WTC11 (cell line): ENCODE results near the gene FAM110A. TPM values are rescaled to one million over a fixed set of nuclear protein-coding genes. Genes with fewer than 3 reads are reported as not detected.

Experiments used
- ATAC-seq: fragments of 200-7000 bp; cut with Tn5 transposase; 2 replicates; pipeline ENCODE4 v1.10.0; 2021; ENCODE audit warnings: mild to moderate bottlenecking, moderate library complexity
- CTCF ChIA-PET: fragments of 300-600 bp; sonication (Branson Sonifier 250); formaldehyde crosslinking; loops from one replicate; lab custom pipeline; 2021; ENCODE audit warnings: antibody characterized with exemption; lab: Charles Lee
- POLR2A ChIA-PET: fragments of 350-600 bp; sonication (Branson Sonifier 250); formaldehyde crosslinking; loops from one replicate; lab custom pipeline; 2021; ENCODE audit warnings: antibody characterized with exemption; lab: Charles Lee
- DNase-seq: peaks from one replicate; pipeline ENCODE4 v3.0.0; 2021; ENCODE audit warnings: low spot score
- H3K27ac Mint-ChIP-seq: 2 replicates; pipeline ENCODE4 v1.8.0; 2021; ENCODE audit warnings: mixed read lengths
- H3K27me3 Mint-ChIP-seq: 2 replicates; pipeline ENCODE4 v1.8.0; 2021; ENCODE audit warnings: low read depth, mild to moderate bottlenecking, moderate library complexity, mixed read lengths
- H3K36me3 Mint-ChIP-seq: 2 replicates; pipeline ENCODE4 v1.8.0; 2021; ENCODE audit warnings: mixed read lengths
- H3K4me1 Mint-ChIP-seq: 2 replicates; pipeline ENCODE4 v1.8.0; 2022; ENCODE audit warnings: mixed read lengths
- H3K4me3 Mint-ChIP-seq: 2 replicates; pipeline ENCODE4 v1.8.0; 2021; ENCODE audit warnings: mild to moderate bottlenecking, moderate library complexity, mixed read lengths
- H3K9me3 Mint-ChIP-seq: 2 replicates; pipeline ENCODE4 v1.8.0; 2021; ENCODE audit warnings: mixed read lengths
- ATF2 ChIP-seq: sonication (generic); formaldehyde crosslinking; IDR thresholded peaks from 2 replicates; pipeline ENCODE4 v1.8.1; 2022; ENCODE audit warnings: low read depth, missing genetic modification reagents, borderline replicate concordance
- CDX4 ChIP-seq: fragments of 250-450 bp; sonication (Bioruptor Pico); IDR thresholded peaks from 2 replicates; pipeline ENCODE4 v1.9.0; 2021; ENCODE audit warnings: moderate library complexity, mild to moderate bottlenecking, inconsistent platforms, borderline replicate concordance
- CTCF ChIP-seq: fragments of 200-600 bp; IDR thresholded peaks from 2 replicates; pipeline ENCODE4 v1.8.0; 2022; ENCODE audit warnings: antibody characterized with exemption
- E2F4 ChIP-seq: sonication (generic); formaldehyde crosslinking; IDR thresholded peaks from 2 replicates; pipeline ENCODE4 v1.8.1; 2022; ENCODE audit warnings: low read depth, mild to moderate bottlenecking, moderate library complexity, missing genetic modification reagents, borderline replicate concordance
- ELF4 ChIP-seq: sonication (generic); formaldehyde crosslinking; IDR thresholded peaks from 2 replicates; pipeline ENCODE4 v1.8.1; 2022; ENCODE audit warnings: low read depth, mild to moderate bottlenecking, moderate library complexity, missing genetic modification reagents
- ESRRA ChIP-seq: sonication (generic); formaldehyde crosslinking; IDR thresholded peaks from 2 replicates; pipeline ENCODE4 v1.8.1; 2022; ENCODE audit warnings: mild to moderate bottlenecking, missing genetic modification reagents, borderline replicate concordance
- FOXP4 ChIP-seq: sonication (generic); formaldehyde crosslinking; IDR thresholded peaks from 2 replicates; pipeline ENCODE4 v1.8.0; 2022; ENCODE audit warnings: mild to moderate bottlenecking, missing genetic modification reagents
- GABPB1 ChIP-seq: sonication (generic); formaldehyde crosslinking; IDR thresholded peaks from 2 replicates; pipeline ENCODE4 v1.8.1; 2023; ENCODE audit warnings: mild to moderate bottlenecking, missing genetic modification reagents
- NFATC4 ChIP-seq: fragments of 250-450 bp; sonication (Bioruptor Pico); IDR thresholded peaks from 2 replicates; pipeline ENCODE4 v1.9.0; 2021; ENCODE audit warnings: mild to moderate bottlenecking
- PRDM15 ChIP-seq: sonication (generic); formaldehyde crosslinking; IDR thresholded peaks from 2 replicates; pipeline ENCODE4 v1.8.0; 2022; ENCODE audit warnings: missing genetic modification reagents
- RELA ChIP-seq: sonication (generic); formaldehyde crosslinking; IDR thresholded peaks from 2 replicates; pipeline ENCODE4 v1.8.1; 2022; ENCODE audit warnings: missing genetic modification reagents, mild to moderate bottlenecking, borderline replicate concordance
- RORB ChIP-seq: fragments of 250-450 bp; sonication (Bioruptor Pico); IDR thresholded peaks from 2 replicates; pipeline ENCODE4 v1.9.0; 2021; ENCODE audit warnings: mild to moderate bottlenecking
- SMAD3 ChIP-seq: sonication (generic); formaldehyde crosslinking; IDR thresholded peaks from 2 replicates; pipeline ENCODE4 v1.8.0; 2022; ENCODE audit warnings: missing genetic modification reagents, mild to moderate bottlenecking, borderline replicate concordance
- ZBTB21 ChIP-seq: sonication (generic); formaldehyde crosslinking; IDR thresholded peaks from 2 replicates; pipeline ENCODE4 v1.8.1; 2023; ENCODE audit warnings: mild to moderate bottlenecking, missing genetic modification reagents, borderline replicate concordance
- ZMAT4 ChIP-seq: fragments of 250-450 bp; sonication (Bioruptor Pico); IDR thresholded peaks from 2 replicates; pipeline ENCODE4 v1.9.0; 2021; ENCODE audit warnings: mild to moderate bottlenecking
- ZNF263 ChIP-seq: sonication (generic); formaldehyde crosslinking; IDR thresholded peaks from 2 replicates; pipeline ENCODE4 v1.8.1; 2022; ENCODE audit warnings: low read depth, mild to moderate bottlenecking, moderate library complexity, missing genetic modification reagents
- total RNA-seq: library from RNA; stranded (reverse); gene quantifications from 3 replicates; pipeline ENCODE4 v1.2.3, GENCODE V29; 2021

FAM110A gene
- total RNA-seq, 1 experiment from 2014 or later = 18.8 TPM

- ChIA-PET POLR2A (no interaction called here), CTCF (interaction anchor here (1.0 to 2.5 kb wide), 13 partner anchors 11 to 85 kb away, joined by 3 to 19 read pairs (median 6); partner anchors contain the start of gene FAM110A)
- no peak for ATAC-seq
- Mint-ChIP-seq H3K27ac (no peak overlapping the region), H3K27me3 (no peaks in the 10 kb centered on the region), H3K4me1 (peaks cover 10% of the 10 kb centered on the region), H3K9me3 (no peaks in the 10 kb centered on the region), H3K4me3 (no peak overlapping the region), H3K36me3 (no peaks in the 10 kb centered on the region)
- no peak for DNase-seq
- TF ChIP-seq CDX4 (no peak), FOXP4 (no peak), ZBTB21 (CRISPR knock-in tag) (no peak), ATF2 (CRISPR knock-in tag) (no peak), ZMAT4 (no peak), CTCF (no peak), SMAD3 (no peak)
These were observed 40.5 kb downstream of the FAM110A start for GRCh38 chr20:873875-874607.

GRCh38 chr20:875115-875514, 41.6 kb downstream of the FAM110A start:
- Mint-ChIP-seq H3K4me3 (no peak overlapping the region), H3K36me3 (no peaks in the 10 kb centered on the region), H3K27me3 (no peaks in the 10 kb centered on the region), H3K9me3 (no peaks in the 10 kb centered on the region), H3K27ac (no peak overlapping the region), H3K4me1 (peaks cover 10% of the 10 kb centered on the region)
- ChIA-PET CTCF (interaction anchor here (1.1 kb wide), 1 partner anchor 10 kb away, joined by 3 read pairs; no protein-coding TSS in a partner anchor), POLR2A (no interaction called here)
- no peak for DNase-seq
- no peak for ATAC-seq
- TF ChIP-seq NFATC4 (CRISPR knock-in tag) (no peak), ZNF263 (CRISPR knock-in tag) (no peak), ELF4 (no peak), ESRRA (CRISPR knock-in tag) (no peak), E2F4 (CRISPR knock-in tag) (no peak), GABPB1 (CRISPR knock-in tag) (no peak), RELA (CRISPR knock-in tag) (no peak), RORB (CRISPR knock-in tag) (no peak), PRDM15 (CRISPR knock-in tag) (no peak)
